ENCODE data around the gene STAG1. TPM values are rescaled to one million over a fixed set of nuclear protein-coding genes. Genes with fewer than 3 reads are reported as not detected.
"Not testable (repeated sequence)": the region's sequence is repeated elsewhere in the genome, so short reads cannot be mapped to it uniquely, and the experiment has no call there.

STAG1 gene
- total and polyA plus RNA-seq, 12 donors = 7.5 to 39.8 (median 24.6) TPM

- TF ChIP-seq CTCF (IDR thresholded peaks at IDR 0.05) (no peak), POLR2A (IDR thresholded peaks at IDR 0.05) (no peak)
- no peak for DNase-seq
- intact Hi-C loops (cut with DNase I) = no loop called here
- no peak overlapping the region for H3K4me3 ChIP-seq
- H3K27ac ChIP-seq = peak overlapping the region in 1 of 5 donors; percentile 30
- no peaks in the 10 kb centered on the region for H3K9me3 ChIP-seq (replicated peaks in 1 of 3)
- H3K4me1 ChIP-seq (replicated peaks in 1 of 2) = peaks cover 7 to 29% of the 10 kb centered on the region in 2 donors
- H3K36me3 ChIP-seq (replicated peaks in 1 of 2) = no peaks in the 10 kb centered on the region
- 63 to 72% (median 69%) methylated on average over 4 of the region's 4 CpGs for WGBS, 4 donors
- H3K27me3 ChIP-seq = no peaks in the 10 kb centered on the region
These were observed 3.1 kb downstream of the STAG1 start for GRCh38 chr3:136749091-136749490.

DNA sequence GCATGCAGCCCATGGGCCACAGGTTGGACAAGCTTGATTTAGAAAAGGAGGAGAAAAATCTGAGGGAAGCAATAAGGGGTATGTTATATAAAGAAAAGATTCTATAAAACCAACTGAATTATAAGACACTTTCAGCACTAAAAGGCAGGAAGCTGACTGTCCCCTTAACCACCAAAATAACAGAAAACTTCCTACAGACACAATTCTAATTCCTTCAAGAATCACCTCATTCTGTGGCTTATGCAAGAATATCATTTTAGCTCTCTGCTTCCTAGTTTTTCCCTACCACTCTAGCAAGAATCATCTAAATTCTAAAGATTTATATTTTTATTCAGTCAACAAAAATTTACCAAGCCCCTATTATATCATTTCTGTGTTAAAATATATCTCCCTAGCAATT is 6.3 kb downstream of the STAG1 start:
- intact Hi-C loops (cut with DNase I) = no loop called here
- no peak overlapping the region for H3K4me3 ChIP-seq
- H3K27me3 ChIP-seq = no peaks in the 10 kb centered on the region
- no peak overlapping the region for H3K27ac ChIP-seq
- H3K4me1 ChIP-seq (replicated peaks in 1 of 2) = peaks cover 7 to 32% of the 10 kb centered on the region in 2 donors
- no peaks in the 10 kb centered on the region for H3K36me3 ChIP-seq (replicated peaks in 1 of 2)
- TF ChIP-seq CTCF (IDR thresholded peaks at IDR 0.05) (no peak), POLR2A (IDR thresholded peaks at IDR 0.05) (no peak)
- no peak for DNase-seq
- peaks cover 0 to 6% (median 0%) of the 10 kb centered on the region in 3 donors for H3K9me3 ChIP-seq (replicated peaks in 1 of 3)

- WGBS, 4 donors = 61 to 82% (median 79%) methylated on average over 2 of the region's 2 CpGs
- Histone ChIP-seq H3K36me3 (replicated peaks in 1 of 2) (no peaks in the 10 kb centered on the region), H3K27me3 (no peaks in the 10 kb centered on the region), H3K4me1 (replicated peaks in 1 of 2) (peaks cover 0 to 15% of the 10 kb centered on the region in 2 donors), H3K4me3 (no peak overlapping the region), H3K27ac (no peak overlapping the region), H3K9me3 (replicated peaks in 1 of 3) (peaks cover 0 to 6% (median 0%) of the 10 kb centered on the region in 3 donors)
- intact Hi-C loops (cut with DNase I) = no loop called here
- no peak for DNase-seq
- TF ChIP-seq POLR2A (IDR thresholded peaks at IDR 0.05) (no peak), CTCF (IDR thresholded peaks at IDR 0.05) (no peak)
These were observed 11.1 kb downstream of the STAG1 start for GRCh38 chr3:136741063-136741462.

DNA sequence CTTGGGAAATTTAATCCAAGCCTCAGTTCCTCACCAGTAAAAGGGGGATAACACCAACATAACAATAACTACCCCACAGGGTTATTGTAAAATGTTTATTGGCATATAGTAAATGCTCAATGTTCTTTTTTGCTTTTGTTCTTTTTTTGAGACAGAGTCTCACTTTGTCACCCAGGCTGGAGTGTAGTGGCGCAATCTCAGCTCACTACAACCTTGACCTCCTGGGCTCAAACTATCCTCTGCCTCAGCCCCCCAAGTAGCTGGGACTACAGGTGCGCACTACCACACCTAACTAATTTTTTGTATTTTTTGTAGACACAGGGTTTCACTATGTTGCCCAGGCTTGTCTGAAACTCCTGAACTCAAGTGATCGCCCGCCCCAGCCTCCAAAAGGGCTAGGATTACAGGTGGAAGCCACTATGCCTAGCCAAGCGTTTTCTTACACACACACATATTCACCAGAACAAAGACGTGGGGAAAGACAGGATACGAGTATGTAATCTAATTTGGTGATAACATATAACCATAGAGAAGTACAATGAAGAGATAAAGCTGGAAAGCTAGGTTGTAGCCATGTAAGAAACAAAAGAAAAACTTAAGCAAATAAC is 11.7 kb downstream of the STAG1 start:
- WGBS, 4 donors = 89 to 92% (median 91%) methylated on average over 7 of the region's 7 CpGs
- Histone ChIP-seq H3K36me3 (replicated peaks in 1 of 2) (no peaks in the 10 kb centered on the region), H3K27ac (no peak overlapping the region), H3K4me3 (no peak overlapping the region), H3K4me1 (replicated peaks in 1 of 2) (peaks cover 0 to 15% of the 10 kb centered on the region in 2 donors), H3K27me3 (no peaks in the 10 kb centered on the region), H3K9me3 (replicated peaks in 1 of 3) (peaks cover 0 to 6% (median 0%) of the 10 kb centered on the region in 3 donors)
- no peak for DNase-seq
- intact Hi-C loops (cut with DNase I) = no loop called here
- TF ChIP-seq CTCF (IDR thresholded peaks at IDR 0.05) (no peak), POLR2A (IDR thresholded peaks at IDR 0.05) (no peak)

GRCh38 chr3:136736950-136737349 is 15.2 kb downstream of the STAG1 start:
- H3K27ac ChIP-seq; H3K9me3 ChIP-seq (replicated peaks in 1 of 3); H3K36me3 ChIP-seq (replicated peaks in 1 of 2); H3K27me3 ChIP-seq; intact Hi-C loops (cut with DNase I); H3K4me3 ChIP-seq; DNase-seq: not testable (repeated sequence)
- peaks cover 0 to 29% of the 10 kb centered on the region in 2 donors for H3K4me1 ChIP-seq (replicated peaks in 1 of 2)
- WGBS, 4 donors = 85 to 92% (median 86%) methylated on average over 8 of the region's 8 CpGs
